ENCODE results near the gene SLC9A9. TPM values are rescaled to one million over a fixed set of nuclear protein-coding genes. Genes with fewer than 3 reads are reported as not detected.

Gene SLC9A9
- total and polyA plus RNA-seq, 9 of the 15 experiments (the other 6 are each of a cell fraction or from before 2014, with no cell fraction given): 0.03 to 0.13 TPM; not detected in 7

DNA sequence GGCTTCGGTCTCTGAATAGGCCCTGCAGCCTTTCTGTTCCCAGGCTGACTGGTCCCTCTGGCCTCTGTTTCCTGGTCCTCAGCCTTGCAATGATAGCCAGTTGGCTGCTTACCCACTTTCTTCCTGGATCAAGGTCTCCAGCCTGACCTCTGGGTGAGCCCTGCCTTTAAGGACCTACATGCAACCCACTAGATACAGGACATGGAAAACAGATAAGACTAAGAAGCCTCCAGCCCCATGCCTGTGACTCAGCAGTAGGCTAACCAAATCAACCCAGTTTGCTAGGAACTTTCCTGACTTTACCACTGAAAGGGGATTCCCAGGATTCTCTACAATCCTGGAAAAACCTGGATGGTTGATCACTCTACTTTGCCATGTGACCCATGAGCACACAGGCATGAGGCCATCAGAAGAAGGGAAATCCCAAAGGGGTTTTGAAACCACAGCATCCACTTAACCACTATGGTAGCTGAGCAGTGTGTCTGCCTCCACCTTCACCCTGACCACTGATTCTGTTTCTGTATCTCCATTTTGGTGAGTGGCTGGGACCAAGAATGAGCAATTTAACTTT lies 540.6 kb downstream of the SLC9A9 start (continued):
- TF ChIP-seq ETS1 (conservative IDR thresholded peaks at IDR 0.05; ENCODE audit: control insufficient read depth, low read depth, low read length) (no peak), GATAD2A (IDR thresholded peaks at IDR 0.05) (0 out of 2 replicates have a peak, but pooled peaks have one; percentile 28), ETS2 (tag; IDR thresholded peaks at IDR 0.05; ENCODE audit: borderline replicate concordance, poor library complexity, severe bottlenecking) (no peak), SPI1 (IDR thresholded peaks at IDR 0.05; ENCODE audit: borderline replicate concordance, low read depth, low read length) (no peak), MYC (IDR thresholded peaks at IDR 0.05; ENCODE audit: low read depth, low read length) (peak; percentile 42; the same call in 1 of the 2 replicates), MYC (CRISPR knock-in tag; IDR thresholded peaks at IDR 0.05; ENCODE audit: borderline replicate concordance, low read depth) (no peak), MBD2 (IDR thresholded peaks at IDR 0.05; ENCODE audit: borderline replicate concordance, low read depth) (peak; percentile 69), GABPA (tag; conservative IDR thresholded peaks at IDR 0.05; ENCODE audit: low read depth) (no peak; the same call in 1 of the 2 replicates), ZNF175 (CRISPR knock-in tag; IDR thresholded peaks at IDR 0.05; ENCODE audit: low read depth) (peak; percentile 89), TAL1 (IDR thresholded peaks at IDR 0.05) (peak; percentile 75), ILK (tag; IDR thresholded peaks at IDR 0.05; ENCODE audit: borderline replicate concordance, low read depth) (0 out of 2 replicates have a peak, but pooled peaks have one; percentile 55), PHTF2 (CRISPR knock-in tag; IDR thresholded peaks at IDR 0.05) (no peak), IRF2 (CRISPR knock-in tag; IDR thresholded peaks at IDR 0.05) (no peak), YBX1 (IDR thresholded peaks at IDR 0.05) (no peak), SIX5 (IDR thresholded peaks at IDR 0.05; ENCODE audit: borderline replicate concordance in 1 of 2, insufficient read depth in 1 of 2, low read depth in 1 of 2, low read length in 2 of 2) (no peak), ZNF41 (CRISPR knock-in tag; conservative IDR thresholded peaks at IDR 0.05) (peak; percentile 69), TOE1 (IDR thresholded peaks at IDR 0.05; ENCODE audit: borderline replicate concordance) (peak; percentile 71; the same call in 1 of the 2 replicates), TOE1 (CRISPR knock-in tag; IDR thresholded peaks at IDR 0.05; ENCODE audit: borderline replicate concordance, low read depth) (no peak), U2AF1 (optimal IDR thresholded peaks at IDR 0.05; ENCODE audit: low read depth, low read length) (no peak), CXXC5 (CRISPR knock-in tag; IDR thresholded peaks at IDR 0.05) (peak; percentile 36; the same call in 1 of the 2 replicates)
- TF ChIP-seq, protein P1, sequence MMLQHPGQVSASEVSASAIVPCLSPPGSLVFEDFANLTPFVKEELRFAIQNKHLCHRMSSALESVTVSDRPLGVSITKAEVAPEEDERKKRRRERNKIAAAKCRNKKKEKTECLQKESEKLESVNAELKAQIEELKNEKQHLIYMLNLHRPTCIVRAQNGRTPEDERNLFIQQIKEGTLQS (IDR thresholded peaks at IDR 0.05): peak; percentile 81
- TF ChIP-seq, protein P1 (CRISPR knock-in tag; conservative IDR thresholded peaks at IDR 0.05): peak; percentile 56; the same call in 1 of the 2 replicates
- TF ChIP-seq, protein P2, sequence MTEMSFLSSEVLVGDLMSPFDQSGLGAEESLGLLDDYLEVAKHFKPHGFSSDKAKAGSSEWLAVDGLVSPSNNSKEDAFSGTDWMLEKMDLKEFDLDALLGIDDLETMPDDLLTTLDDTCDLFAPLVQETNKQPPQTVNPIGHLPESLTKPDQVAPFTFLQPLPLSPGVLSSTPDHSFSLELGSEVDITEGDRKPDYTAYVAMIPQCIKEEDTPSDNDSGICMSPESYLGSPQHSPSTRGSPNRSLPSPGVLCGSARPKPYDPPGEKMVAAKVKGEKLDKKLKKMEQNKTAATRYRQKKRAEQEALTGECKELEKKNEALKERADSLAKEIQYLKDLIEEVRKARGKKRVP (CRISPR knock-in tag; IDR thresholded peaks at IDR 0.05): peak; percentile 70
